Fibroblast of the aortic adventitia (primary cell): ENCODE data around the gene ACOT8. TPM values are rescaled to one million over a fixed set of nuclear protein-coding genes. Genes with fewer than 3 reads are reported as not detected.
A peak's percentile ranks its signal among the peaks of the same experiment; 100 is the strongest.
"Not testable (repeated sequence)": the region's sequence is repeated elsewhere in the genome, so short reads cannot be mapped to it uniquely, and the experiment has no call there.

Experiments used
- DNase-seq: peaks from one replicate; pipeline ENCODE4 v3.0.0-alpha.2; 2010; ENCODE audit warnings: low read depth
- H3K4me3 ChIP-seq: 2 replicates; pipeline ENCODE4 v1.5.1; 2011; ENCODE audit warnings: low read depth, mild to moderate bottlenecking, control low read depth, low read length, moderate library complexity
- CTCF ChIP-seq: IDR thresholded peaks from 2 replicates; pipeline ENCODE4 v1.5.1; 2011; ENCODE audit warnings: mild to moderate bottlenecking, low read length, control low read depth, inconsistent platforms; ENCODE audit not compliant: insufficient read depth
- total RNA-seq: library from RNA; depleted of rRNA; stranded (reverse); fragments of >200 nt; gene quantifications from 2 replicates; pipeline ENCODE4 v1.2.3, GENCODE V29; 2012; ENCODE audit warnings: low replicate concordance

ACOT8 gene
- total RNA-seq, 1 donor = 25.8 TPM

- H3K4me3 ChIP-seq = peak within 1 kb of the TSS; percentile 82
- DNase-seq = peak; percentile 100
- TF ChIP-seq CTCF = no peak
These were observed 44.8 kb downstream of the ACOT8 start, which contains the start of gene UBE2C for GRCh38 chr20:45812157-45813005. Gene UBE2C, plus strand, starts transcription at chr20:45812644. Its CDS starts 52 bp downstream, at chr20:45812696.

- no peak for TF ChIP-seq CTCF
- no peak for DNase-seq
- H3K4me3 ChIP-seq = no peak overlapping the region
These were observed 46.8 kb downstream of the ACOT8 start for GRCh38 chr20:45810191-45810970.

GRCh38 chr20:45801851-45802250 is 55.3 kb downstream of the ACOT8 start:
- DNase-seq = no peak
- H3K4me3 ChIP-seq = no peak overlapping the region
- no peak for TF ChIP-seq CTCF

GRCh38 chr20:45798935-45799642 is 58.1 kb downstream of the ACOT8 start:
- peak; percentile 61 for DNase-seq
- peak; percentile 79 for TF ChIP-seq CTCF
- no peak overlapping the region for H3K4me3 ChIP-seq

- DNase-seq, H3K4me3 ChIP-seq: not testable (repeated sequence)
These were observed 59.2 kb downstream of the ACOT8 start for GRCh38 chr20:45797955-45798354.

- H3K4me3 ChIP-seq, DNase-seq: not testable (repeated sequence)
These were observed 59.7 kb downstream of the ACOT8 start for GRCh38 chr20:45797510-45797909.

GRCh38 chr20:45796337-45797065 is 60.7 kb downstream of the ACOT8 start:
- H3K4me3 ChIP-seq = no peak overlapping the region
- DNase-seq = no peak
- no peak for TF ChIP-seq CTCF
